Thoracic aorta (tissue), 2 donors: ENCODE measurements around the gene GATAD2B. TPM values are rescaled to one million over a fixed set of nuclear protein-coding genes. Genes with fewer than 3 reads are reported as not detected.
"Not testable (repeated sequence)": the region's sequence is repeated elsewhere in the genome, so short reads cannot be mapped to it uniquely, and the experiment has no call there.

Experiments used
- ATAC-seq: fragments of 150-250 bp; one replicate; pipeline ENCODE4 v1.8.0; 2017; ENCODE audit warnings: low read depth; ENCODE audit not compliant: insufficient number of reproducible peaks, low FRiP score
- DNase-seq: peaks from one replicate; pipeline ENCODE4 v3.0.0-alpha.2; 2020; ENCODE audit warnings: low spot score
- H3K27ac ChIP-seq, 2 donors: fragments of 200-600 bp; sonication (generic); 1 replicate in 1 of 2; 2 replicates in 1 of 2; pipeline ENCODE4 v1.5.1; 2016; ENCODE audit warnings: mild to moderate bottlenecking in 2 of 2, moderate library complexity in 2 of 2
- H3K27me3 ChIP-seq: fragments of 200-600 bp; sonication (generic); replicated peaks from 2 replicates; pipeline ENCODE4 v1.6.0; 2016; ENCODE audit warnings: mild to moderate bottlenecking; ENCODE audit not compliant: insufficient read depth
- H3K36me3 ChIP-seq: fragments of 200-600 bp; sonication (generic); one replicate; pipeline ENCODE4 v1.5.1; 2016
- H3K4me1 ChIP-seq, 2 donors: fragments of 200-600 bp; sonication (generic); 1 replicate in 1 of 2; 2 replicates in 1 of 2; pipeline versions ENCODE4 v1.5.1 to v1.6.0; 2016; ENCODE audit warnings: low read depth in 2 of 2, mild to moderate bottlenecking in 1 of 2; ENCODE audit not compliant: control insufficient read depth in 1 of 2
- H3K4me3 ChIP-seq: fragments of 200-600 bp; sonication (generic); 2 replicates; pipeline ENCODE4 v1.5.1; 2016; ENCODE audit warnings: mild to moderate bottlenecking
- H3K9me3 ChIP-seq: fragments of 200-600 bp; sonication (generic); 2 replicates; pipeline ENCODE4 v1.5.1; 2016
- total RNA-seq, 2 donors: library from RNA; depleted of rRNA; stranded (reverse); fragments of >200 nt; gene quantifications; one replicate each; pipeline versions ENCODE4 v1.1.0 to v1.2.3, GENCODE V29; 2016
- TF ChIP-seq, protein P1 (sequence below): fragments of 200-600 bp; sonication (generic); IDR thresholded peaks from one replicate; pipeline ENCODE4 v1.5.1; 2019; ENCODE audit warnings: antibody characterized with exemption

Gene GATAD2B
- total RNA-seq, 2 donors from 2014 or later = 22.7 to 31.5 TPM

- H3K4me3 ChIP-seq = peak overlapping the region; percentile 76
- peak overlapping the region in 1 of 2 donors; percentile 81 for H3K27ac ChIP-seq
- peaks cover 31 to 34% of the 10 kb centered on the region in 2 donors for H3K4me1 ChIP-seq
- no peaks in the 10 kb centered on the region for H3K36me3 ChIP-seq
- TF ChIP-seq, protein P1, sequence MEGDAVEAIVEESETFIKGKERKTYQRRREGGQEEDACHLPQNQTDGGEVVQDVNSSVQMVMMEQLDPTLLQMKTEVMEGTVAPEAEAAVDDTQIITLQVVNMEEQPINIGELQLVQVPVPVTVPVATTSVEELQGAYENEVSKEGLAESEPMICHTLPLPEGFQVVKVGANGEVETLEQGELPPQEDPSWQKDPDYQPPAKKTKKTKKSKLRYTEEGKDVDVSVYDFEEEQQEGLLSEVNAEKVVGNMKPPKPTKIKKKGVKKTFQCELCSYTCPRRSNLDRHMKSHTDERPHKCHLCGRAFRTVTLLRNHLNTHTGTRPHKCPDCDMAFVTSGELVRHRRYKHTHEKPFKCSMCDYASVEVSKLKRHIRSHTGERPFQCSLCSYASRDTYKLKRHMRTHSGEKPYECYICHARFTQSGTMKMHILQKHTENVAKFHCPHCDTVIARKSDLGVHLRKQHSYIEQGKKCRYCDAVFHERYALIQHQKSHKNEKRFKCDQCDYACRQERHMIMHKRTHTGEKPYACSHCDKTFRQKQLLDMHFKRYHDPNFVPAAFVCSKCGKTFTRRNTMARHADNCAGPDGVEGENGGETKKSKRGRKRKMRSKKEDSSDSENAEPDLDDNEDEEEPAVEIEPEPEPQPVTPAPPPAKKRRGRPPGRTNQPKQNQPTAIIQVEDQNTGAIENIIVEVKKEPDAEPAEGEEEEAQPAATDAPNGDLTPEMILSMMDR = no peak
- no peaks in the 10 kb centered on the region for H3K27me3 ChIP-seq
- ATAC-seq (no peak), DNase-seq (no peak)
- no peaks in the 10 kb centered on the region for H3K9me3 ChIP-seq
Observed at GRCh38 chr1:153921080-153921802, 1.5 kb downstream of the GATAD2B start.

- TF ChIP-seq, protein P1 = peak; percentile 20
- Histone ChIP-seq H3K9me3 (no peaks in the 10 kb centered on the region), H3K36me3 (no peaks in the 10 kb centered on the region), H3K27ac (no peak overlapping the region), H3K4me3 (peak overlapping the region; percentile 76), H3K4me1 (peaks cover 31 to 34% of the 10 kb centered on the region in 2 donors), H3K27me3 (no peaks in the 10 kb centered on the region)
- ATAC-seq = no peak
- no peak for DNase-seq
Observed at GRCh38 chr1:153919876-153920852, 2.6 kb downstream of the GATAD2B start.

DNA sequence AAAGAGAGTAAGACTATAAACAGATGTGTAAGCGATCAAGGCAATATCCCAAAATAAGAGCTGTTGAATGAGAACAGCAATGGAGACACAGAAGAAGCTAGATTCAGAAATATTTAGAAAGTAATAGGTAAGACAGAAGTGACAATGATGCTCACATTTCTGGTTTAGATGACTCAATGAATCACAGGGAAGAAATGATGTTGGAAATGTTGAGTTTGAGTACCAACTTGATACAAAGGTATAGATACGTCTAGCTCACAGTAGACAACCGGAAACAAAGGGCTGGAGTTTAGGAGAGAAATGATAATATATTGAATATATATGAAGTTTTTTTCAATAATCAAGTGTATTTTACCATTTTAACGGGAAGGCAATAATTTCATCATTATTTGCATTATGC lies 6.5 kb downstream of the GATAD2B start:
- Histone ChIP-seq H3K36me3 (no peaks in the 10 kb centered on the region), H3K9me3 (no peaks in the 10 kb centered on the region), H3K27ac (no peak overlapping the region), H3K4me3 (no peak overlapping the region), H3K27me3 (no peaks in the 10 kb centered on the region), H3K4me1 (peaks cover 26 to 29% of the 10 kb centered on the region in 2 donors)
- TF ChIP-seq, protein P1 = no peak
- DNase-seq (no peak), ATAC-seq (no peak)

GRCh38 chr1:153912349-153912748 lies 10.4 kb downstream of the GATAD2B start:
- Histone ChIP-seq H3K27ac (no peak overlapping the region), H3K9me3 (no peaks in the 10 kb centered on the region), H3K27me3 (no peaks in the 10 kb centered on the region), H3K36me3 (peaks cover 10% of the 10 kb centered on the region), H3K4me3 (no peak overlapping the region), H3K4me1 (peaks cover 4 to 9% of the 10 kb centered on the region in 2 donors)
- DNase-seq (no peak), ATAC-seq (no peak)
- TF ChIP-seq, protein P1 = no peak

DNA sequence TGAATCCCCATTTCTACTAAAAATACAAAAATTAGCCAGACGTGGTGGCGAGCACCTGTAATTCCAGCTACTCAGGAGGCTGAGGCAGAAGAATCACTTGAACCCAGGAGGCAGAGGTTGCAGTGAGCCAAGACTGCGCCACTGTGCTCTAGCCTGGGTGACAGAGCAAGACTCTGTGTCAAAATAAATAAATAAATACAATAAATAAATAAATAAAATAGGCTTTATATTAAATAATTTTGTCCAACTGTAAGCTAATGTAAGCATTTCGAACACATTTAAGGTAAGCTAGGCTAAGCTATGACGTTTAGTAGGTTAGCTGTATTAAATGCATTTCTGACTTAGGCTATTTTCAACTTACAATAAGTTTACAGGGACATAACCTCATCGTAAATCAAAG lies 12.2 kb downstream of the GATAD2B start:
- not testable (repeated sequence) for H3K9me3 ChIP-seq, H3K27me3 ChIP-seq, ATAC-seq, H3K27ac ChIP-seq, H3K4me3 ChIP-seq, DNase-seq
- H3K4me1 ChIP-seq = peaks cover 8 to 16% of the 10 kb centered on the region in 2 donors
- H3K36me3 ChIP-seq = peaks cover 10% of the 10 kb centered on the region
